Colonic mucosa (tissue), 4 donors: ENCODE results near the gene ITGA3. TPM values are rescaled to one million over a fixed set of nuclear protein-coding genes. Genes with fewer than 3 reads are reported as not detected.

Source experiments
- DNase-seq: peaks from one replicate; pipeline ENCODE4 v3.0.0-alpha.2; 2020
- H3K27ac ChIP-seq: fragments of 200-600 bp; one replicate; pipeline ENCODE4 v1.8.0; 2021
- H3K27me3 ChIP-seq: fragments of 200-600 bp; one replicate; pipeline ENCODE4 v1.8.0; 2021
- H3K36me3 ChIP-seq: fragments of 200-600 bp; one replicate; pipeline ENCODE4 v1.8.0; 2021
- H3K4me1 ChIP-seq: fragments of 200-600 bp; one replicate; pipeline ENCODE4 v1.8.0; 2021; ENCODE audit warnings: mild to moderate bottlenecking
- H3K4me3 ChIP-seq: fragments of 200-600 bp; one replicate; pipeline ENCODE4 v1.8.0; 2021
- H3K9ac ChIP-seq, 2 donors: one replicate each; pipeline ENCODE4 v1.7.0; 2013; ENCODE audit warnings: control low read depth in 2 of 2, low read depth in 2 of 2, low read length in 2 of 2
- H3K9me3 ChIP-seq: fragments of 200-600 bp; one replicate; pipeline ENCODE4 v1.8.0; 2021
- intact Hi-C: fragments of 100-400 bp; cut with DNase I; formaldehyde crosslinking; loops from one replicate; pipeline ENCODE4 v1.14.1; 2022
- total RNA-seq, 2 donors: library from RNA; stranded (reverse); fragmentation: NEBNext Ultra II Directional in 1 of 2; extraction: Animal tissue kit (Norgen Biotek cat#: 25700) in 1 of 2; gene quantifications; one replicate each; pipeline ENCODE4 v1.2.1, GENCODE V29; 2021
- TF ChIP-seq, protein P1 (sequence below): fragments of 200-600 bp; IDR thresholded peaks from one replicate; pipeline ENCODE4 v1.8.0; 2022; ENCODE audit warnings: antibody characterized with exemption, mild to moderate bottlenecking
- donor health status: healthy.
- donor health status: DM: no; HTN: no; CAD: no.
- donor health status: DM: no; HTN: no; CAD: no.

ITGA3 gene
- total RNA-seq, 2 donors from 2014 or later = 111 to 116 TPM

DNA sequence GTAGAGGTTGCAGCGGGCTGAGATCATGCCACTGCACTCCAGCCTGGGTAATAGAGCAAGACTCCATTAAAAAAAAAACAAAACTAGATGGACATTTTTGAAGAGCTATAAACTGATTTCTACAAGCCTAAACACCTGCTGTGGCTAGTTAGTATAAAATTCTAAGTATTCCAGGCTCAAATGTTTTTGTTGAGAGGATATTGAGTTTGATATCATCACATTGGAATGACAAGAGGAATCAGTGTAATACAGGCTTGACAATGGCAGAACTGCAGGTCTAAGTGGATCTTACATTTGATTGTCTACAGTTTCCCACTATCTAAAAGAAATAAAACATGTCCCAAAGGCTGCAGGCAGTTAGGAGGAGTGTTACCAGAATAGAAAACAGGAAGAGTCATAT is 37.0 kb upstream of the ITGA3 start:
- Histone ChIP-seq H3K4me1 (no peaks in the 10 kb centered on the region), H3K27me3 (no peaks in the 10 kb centered on the region), H3K9ac (no peak overlapping the region), H3K4me3 (no peak overlapping the region), H3K9me3 (no peaks in the 10 kb centered on the region), H3K36me3 (no peaks in the 10 kb centered on the region), H3K27ac (no peak overlapping the region)
- DNase-seq = no peak
- intact Hi-C loops = no loop called here
- TF ChIP-seq, protein P1, sequence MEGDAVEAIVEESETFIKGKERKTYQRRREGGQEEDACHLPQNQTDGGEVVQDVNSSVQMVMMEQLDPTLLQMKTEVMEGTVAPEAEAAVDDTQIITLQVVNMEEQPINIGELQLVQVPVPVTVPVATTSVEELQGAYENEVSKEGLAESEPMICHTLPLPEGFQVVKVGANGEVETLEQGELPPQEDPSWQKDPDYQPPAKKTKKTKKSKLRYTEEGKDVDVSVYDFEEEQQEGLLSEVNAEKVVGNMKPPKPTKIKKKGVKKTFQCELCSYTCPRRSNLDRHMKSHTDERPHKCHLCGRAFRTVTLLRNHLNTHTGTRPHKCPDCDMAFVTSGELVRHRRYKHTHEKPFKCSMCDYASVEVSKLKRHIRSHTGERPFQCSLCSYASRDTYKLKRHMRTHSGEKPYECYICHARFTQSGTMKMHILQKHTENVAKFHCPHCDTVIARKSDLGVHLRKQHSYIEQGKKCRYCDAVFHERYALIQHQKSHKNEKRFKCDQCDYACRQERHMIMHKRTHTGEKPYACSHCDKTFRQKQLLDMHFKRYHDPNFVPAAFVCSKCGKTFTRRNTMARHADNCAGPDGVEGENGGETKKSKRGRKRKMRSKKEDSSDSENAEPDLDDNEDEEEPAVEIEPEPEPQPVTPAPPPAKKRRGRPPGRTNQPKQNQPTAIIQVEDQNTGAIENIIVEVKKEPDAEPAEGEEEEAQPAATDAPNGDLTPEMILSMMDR = no peak

DNA sequence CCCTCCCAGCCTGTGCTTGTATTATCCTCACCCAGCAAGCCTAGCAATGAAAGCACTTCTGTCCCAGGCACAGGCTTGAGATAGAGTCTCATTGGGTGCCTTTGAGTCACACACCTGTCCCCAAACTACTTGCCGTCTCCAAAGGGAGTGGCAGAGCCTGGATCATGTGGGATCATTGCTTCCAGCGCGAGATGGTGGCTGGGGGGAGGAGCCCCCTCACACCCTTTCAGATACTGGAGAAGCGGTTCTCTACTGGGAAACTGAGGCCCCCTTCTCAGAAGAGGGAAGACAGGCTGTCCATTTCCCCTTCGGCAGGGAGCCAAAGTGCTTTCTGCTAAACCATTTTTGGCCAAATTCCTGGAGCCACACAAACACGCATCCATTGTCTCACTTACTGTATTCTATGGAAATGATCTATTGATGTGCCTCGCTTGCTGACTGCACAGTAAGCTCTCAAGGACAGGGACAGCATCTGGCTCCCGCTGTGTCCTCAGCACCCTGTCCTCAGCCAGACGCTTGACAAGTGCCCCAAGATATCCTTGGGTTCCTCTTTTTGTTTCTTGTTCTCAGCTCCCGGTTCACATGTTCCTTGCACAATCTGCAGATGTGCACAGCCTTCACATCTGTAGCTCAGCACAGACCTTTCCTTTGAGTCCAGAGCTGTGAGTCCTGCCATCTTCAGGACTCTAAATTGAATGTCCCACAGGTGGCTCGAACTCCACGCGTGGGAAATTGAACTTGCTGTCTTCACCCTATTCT is 34.9 kb upstream of the ITGA3 start:
- H3K36me3 ChIP-seq = no peaks in the 10 kb centered on the region
- no peak overlapping the region for H3K4me3 ChIP-seq
- H3K4me1 ChIP-seq = no peaks in the 10 kb centered on the region
- no peak overlapping the region for H3K9ac ChIP-seq
- no peaks in the 10 kb centered on the region for H3K27me3 ChIP-seq
- H3K27ac ChIP-seq = no peak overlapping the region
- DNase-seq = no peak
- H3K9me3 ChIP-seq = no peaks in the 10 kb centered on the region
- intact Hi-C loops = no loop called here
- TF ChIP-seq, protein P1 = no peak

DNA sequence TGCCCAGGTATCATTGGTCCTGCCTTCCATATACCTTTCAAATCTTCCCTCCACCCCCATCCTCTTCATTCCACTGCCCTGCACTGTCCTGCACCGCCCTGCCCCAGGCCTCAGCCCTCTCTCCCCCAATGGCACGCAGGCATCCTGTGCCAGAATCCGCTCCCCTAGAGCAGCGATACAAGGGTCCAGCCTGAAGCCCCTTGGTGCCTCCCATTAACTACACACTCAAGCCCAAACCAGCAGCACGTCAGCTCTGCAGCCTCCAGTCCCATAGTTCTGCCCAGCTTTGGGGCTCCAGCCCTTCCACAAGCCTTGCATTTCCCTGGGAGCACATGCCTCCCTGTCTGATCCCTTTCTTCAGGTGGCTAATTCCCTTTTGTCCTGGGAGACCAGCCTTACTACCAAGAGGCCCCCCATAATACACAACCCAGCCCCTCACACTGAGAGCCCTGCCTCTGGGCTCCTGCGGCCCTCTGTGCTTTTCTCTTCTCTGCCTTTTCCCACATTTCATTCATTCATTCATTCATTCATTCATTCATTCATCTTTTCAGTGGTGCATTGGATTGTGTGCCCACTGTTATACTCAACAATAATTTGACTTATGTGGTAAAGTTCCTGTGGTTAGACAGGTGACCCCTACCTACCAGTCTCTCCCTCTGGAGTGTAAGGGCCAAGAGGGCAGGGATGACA is 34.1 kb upstream of the ITGA3 start:
- Histone ChIP-seq H3K27ac (no peak overlapping the region), H3K9ac (no peak overlapping the region), H3K4me3 (no peak overlapping the region), H3K27me3 (no peaks in the 10 kb centered on the region), H3K9me3 (no peaks in the 10 kb centered on the region), H3K4me1 (no peaks in the 10 kb centered on the region), H3K36me3 (no peaks in the 10 kb centered on the region)
- DNase-seq = no peak
- intact Hi-C loops = no loop called here
- TF ChIP-seq, protein P1 = no peak

DNA sequence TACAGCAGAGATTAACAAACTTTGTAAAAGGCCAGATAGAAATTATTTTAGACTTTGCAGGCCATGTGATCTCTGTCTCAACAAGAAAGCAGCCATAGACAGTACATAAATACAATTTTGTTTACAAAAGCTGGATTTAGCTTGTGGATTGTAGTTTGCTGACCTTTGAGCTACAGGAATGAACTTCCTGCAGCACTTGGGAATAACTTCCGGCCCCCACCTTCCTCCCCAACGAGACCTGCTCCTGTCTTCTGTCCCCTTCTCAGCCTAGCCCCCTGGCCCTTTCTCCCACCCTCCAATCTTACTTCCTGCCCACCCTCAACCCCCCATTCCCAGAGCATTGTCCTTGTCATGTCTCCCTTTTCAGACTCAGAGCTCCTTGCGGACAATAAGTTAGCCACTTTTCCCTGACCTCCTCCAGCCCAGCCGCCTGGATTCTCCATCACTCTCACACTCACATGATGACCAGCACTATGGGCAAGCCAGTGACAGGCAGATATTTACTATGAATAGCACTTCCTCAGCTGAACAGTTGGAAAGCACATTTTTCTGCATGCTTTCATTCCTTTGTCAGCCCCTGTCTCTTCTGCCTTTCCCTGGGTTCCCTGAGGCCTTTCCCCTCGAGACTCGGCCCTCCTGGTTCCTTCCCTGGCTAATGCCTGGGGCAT is 33.3 kb upstream of the ITGA3 start:
- Histone ChIP-seq H3K9me3 (no peaks in the 10 kb centered on the region), H3K36me3 (no peaks in the 10 kb centered on the region), H3K27ac (no peak overlapping the region), H3K4me3 (no peak overlapping the region), H3K4me1 (no peaks in the 10 kb centered on the region), H3K9ac (no peak overlapping the region), H3K27me3 (no peaks in the 10 kb centered on the region)
- DNase-seq = no peak
- TF ChIP-seq, protein P1 = no peak
- intact Hi-C loops = no loop called here

DNA sequence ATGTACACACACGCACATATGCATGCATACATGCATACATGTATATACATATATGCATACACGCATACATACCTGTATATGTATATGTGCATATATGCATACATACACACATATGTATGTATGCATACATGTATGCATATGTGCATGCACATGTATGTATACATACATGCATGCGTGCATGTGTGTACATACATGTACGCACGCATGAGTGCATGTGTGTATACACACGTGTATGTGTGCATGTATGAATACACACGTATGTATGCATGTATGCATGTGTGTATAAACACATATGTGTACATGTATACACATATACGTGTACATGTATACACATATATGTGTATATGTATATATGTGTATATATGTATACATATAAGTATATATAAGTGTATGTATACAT is 32.4 kb upstream of the ITGA3 start:
- Histone ChIP-seq H3K27ac (no peak overlapping the region), H3K27me3 (no peaks in the 10 kb centered on the region), H3K9me3 (no peaks in the 10 kb centered on the region), H3K4me3 (no peak overlapping the region), H3K4me1 (no peaks in the 10 kb centered on the region), H3K36me3 (no peaks in the 10 kb centered on the region), H3K9ac (no peak overlapping the region)
- DNase-seq = no peak
- intact Hi-C loops = no loop called here
- TF ChIP-seq, protein P1 = no peak
